Stimulated activated CD4-positive, alpha-beta T cell treated with anti-CD3 and anti-CD28 coated beads, Interleukin-2, amount 100 ng/mL, for 4 hours (primary cell): ENCODE data around the gene IPPK.
"Not testable (repeated sequence)": the region's sequence is repeated elsewhere in the genome, so short reads cannot be mapped to it uniquely, and the experiment has no call there.

Experiments used
- DNase-seq: peaks from one replicate; pipeline ENCODE4 v3.0.0-alpha.2; 2020; ENCODE audit warnings: low read depth

Gene IPPK

DNA sequence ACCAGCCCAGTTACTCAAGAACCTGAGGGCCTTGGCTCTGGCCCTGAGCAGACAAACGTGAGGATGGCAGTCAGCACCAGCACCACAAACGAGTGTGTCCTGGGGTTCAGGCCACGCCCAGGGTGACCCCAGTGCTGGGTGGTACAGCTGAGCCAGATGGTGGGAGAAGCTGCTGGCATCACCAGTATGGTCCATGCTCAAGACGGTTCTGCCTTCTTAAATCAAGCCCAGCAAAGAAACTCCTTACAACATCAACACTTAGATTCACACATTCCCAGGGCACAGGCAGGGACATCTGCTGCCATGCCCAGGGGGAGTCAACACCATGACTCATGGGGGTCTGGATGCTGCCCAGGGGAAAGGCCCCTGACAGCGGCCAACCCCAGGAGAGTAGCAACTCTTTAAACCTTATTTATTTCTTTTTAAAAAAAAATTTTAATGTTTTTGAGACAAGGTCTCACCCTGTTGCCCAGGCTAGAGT, 31.3 kb downstream of the IPPK start:
- DNase-seq = no peak

DNA sequence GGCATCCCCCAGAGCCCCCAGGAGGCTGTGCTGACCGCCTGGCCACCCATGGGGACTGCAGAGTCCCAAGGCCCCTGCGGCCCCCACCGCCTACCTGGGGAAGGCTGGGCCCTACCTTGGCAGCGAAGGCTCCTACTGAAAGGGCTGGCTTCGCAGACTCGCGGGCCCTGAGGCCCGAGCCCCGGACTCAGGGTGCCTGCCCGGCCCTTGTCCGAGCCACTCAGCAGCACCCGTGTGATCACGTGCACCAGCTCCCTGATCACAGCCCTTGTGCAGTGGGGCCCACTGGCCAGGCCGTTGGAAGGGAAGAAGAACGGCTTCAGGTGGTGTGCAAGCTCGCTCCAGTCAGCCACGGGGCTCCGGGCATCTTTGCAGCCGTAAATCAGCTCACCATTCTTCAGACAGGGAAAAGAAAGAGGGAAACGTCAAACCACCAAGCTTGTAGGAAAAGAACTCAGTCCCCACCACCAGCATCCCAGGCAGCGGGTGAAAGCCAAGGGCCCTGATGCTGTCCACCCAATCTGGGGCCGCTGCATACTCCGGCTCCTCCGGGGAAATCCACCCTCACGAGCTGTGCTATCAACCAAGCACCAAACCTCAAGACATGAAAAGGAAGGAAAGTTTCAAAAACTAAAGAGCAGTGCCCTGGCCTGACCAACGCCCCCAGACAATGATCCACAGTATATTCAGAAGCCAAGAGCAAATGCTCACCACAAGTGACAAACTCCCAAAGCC, 31.9 kb downstream of the IPPK start:
- DNase-seq = no peak

DNA sequence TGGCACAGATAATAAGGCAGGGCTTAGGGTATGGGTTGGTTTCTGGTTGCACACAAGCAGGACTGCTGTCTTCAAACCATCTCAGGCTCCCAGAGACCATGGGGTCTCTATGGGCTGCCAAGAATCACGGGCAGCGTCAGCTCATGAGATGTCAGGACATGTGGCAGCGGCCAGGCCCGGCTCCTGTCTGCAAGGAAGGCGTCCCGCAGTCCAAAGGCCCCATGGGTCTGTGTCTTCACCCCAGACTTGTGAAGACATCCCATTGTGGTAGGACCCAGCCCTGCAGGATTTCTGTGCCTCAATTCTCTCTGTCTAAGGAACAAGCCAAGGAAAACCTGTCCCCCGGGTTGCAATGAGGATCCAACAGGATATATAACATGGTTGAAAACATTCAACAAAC, 32.6 kb downstream of the IPPK start:
- DNase-seq = no peak

DNA sequence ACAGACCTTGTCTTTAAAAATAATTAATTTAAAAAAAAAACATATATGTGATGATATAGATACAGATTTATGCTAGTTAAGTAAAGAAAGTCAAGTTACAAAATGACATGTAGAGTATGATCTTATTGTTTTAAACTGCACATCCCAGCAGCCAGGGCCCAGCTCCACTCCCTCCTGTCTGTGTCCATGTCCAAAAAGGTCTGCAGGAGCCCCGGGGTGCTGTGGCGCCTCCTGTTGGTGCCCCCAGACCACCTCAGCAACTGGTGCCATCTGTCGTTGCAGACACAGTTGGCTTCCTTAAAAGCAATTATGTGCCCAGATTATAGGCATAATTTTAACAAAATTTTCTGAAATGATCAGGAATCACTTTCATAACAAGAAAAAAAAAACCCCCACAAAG, 33.3 kb downstream of the IPPK start:
- DNase-seq = no peak

DNA sequence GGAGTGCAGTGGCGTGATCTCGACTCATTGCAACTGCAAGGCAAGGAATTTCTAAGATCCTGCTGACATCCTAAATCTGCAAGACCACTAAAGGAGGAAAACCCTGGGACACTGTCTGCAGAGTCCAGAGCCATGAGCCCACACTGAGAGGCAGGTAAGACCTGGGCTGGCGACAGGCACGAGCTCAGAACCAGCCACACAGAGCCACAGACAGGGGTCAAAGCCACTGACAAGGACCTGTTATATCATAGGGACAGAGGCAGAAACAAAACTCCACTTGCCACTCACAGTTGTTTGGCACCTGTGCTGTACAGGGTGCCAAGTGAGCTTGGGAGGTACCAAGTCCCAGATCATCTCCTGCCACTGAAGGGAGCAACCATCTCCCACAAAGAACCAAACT, 34.2 kb downstream of the IPPK start:
- no peak for DNase-seq

DNA sequence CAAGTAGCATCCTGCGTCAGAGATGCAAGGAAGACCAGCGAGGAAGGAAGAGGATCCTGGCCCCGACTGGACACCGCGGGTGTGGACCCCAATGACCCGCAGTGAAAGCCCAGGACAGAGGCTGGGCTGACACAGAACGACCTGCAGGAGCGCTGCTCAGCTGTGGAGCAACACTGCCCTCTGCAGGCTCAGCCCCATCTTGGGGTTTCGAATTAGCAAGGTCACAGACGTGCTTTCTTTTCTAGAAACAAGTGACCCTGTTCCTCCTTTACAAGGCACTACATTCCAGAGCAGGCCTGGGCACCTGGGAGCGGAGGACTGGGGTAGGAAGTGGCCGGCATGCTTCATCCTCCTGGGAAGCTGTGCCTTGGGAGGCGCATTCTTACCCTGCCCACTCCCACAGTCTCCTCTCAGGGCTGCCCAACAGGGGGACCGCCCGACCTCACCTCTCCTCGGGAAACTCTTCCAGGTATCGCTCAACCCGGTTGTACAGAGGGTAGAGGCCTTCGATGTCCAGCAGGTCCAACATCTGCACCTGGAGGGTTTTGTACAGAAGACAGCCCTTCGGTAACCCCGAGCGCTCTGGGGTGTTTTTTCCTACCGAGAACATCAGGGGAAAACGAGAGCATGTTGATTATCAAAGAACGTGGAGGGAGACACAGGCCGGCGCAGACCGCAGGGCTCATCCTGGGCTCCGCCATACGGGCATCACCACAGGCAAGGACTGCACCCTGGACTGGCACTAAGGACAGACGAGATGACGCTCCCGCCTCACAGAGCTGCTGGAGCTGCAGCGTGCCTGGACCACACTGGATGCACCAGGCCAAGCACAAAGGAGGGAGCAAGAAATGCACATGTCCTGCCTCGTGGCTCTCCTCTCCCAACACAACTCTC, 35.0 kb downstream of the IPPK start:
- peak; percentile 36 for DNase-seq

DNA sequence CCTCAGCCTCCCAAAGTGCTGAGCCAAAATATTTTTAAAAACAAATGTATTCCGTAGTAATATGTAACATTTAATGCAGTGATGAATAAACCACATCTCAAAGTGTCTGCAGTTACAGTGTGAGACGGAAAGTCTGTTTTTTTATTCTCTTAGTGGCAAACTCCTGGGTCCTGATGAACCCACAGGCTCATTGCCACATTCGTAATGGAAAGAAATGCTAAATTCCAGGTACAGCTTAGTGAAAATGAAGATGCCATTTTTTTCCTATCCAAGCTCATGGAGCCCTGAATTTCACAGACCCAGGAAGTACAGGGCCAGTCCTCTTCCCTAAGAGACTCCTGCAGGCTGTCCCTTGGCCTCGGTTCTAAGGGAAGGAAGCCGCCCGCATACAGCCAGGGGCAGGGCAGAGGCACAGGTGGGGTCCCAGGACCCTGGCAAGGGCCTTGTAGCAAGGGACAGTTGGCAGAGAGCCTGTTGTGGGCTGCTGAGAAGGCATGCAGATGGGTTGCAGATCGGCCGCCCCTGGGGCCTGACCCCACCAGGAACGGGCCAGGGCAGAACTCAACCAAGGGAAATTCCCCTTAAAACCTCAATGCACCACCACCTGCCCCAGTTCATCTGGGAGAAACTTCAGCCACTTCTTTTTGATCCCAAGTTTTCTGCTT, 36.2 kb downstream of the IPPK start:
- DNase-seq = no peak

DNA sequence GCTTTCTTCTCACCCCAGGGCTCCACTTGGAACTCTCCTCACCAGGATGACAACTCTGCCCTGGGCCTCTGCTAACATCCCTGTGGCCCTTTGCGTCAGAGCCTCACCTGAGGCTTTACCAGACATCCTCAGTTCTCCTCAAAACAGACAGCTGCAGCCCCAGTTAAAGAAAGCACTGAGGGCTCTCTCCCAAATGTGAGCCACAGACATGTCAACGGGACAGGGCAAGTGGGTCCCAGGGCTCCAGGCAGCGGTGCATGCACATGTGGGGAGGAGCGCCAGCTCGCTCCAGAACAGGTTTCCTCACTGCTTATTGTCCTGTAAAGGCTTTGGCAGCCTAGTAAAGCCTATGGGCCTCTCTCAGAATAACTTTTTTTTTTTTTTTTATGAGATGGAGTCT, 37.3 kb downstream of the IPPK start:
- no peak for DNase-seq

DNA sequence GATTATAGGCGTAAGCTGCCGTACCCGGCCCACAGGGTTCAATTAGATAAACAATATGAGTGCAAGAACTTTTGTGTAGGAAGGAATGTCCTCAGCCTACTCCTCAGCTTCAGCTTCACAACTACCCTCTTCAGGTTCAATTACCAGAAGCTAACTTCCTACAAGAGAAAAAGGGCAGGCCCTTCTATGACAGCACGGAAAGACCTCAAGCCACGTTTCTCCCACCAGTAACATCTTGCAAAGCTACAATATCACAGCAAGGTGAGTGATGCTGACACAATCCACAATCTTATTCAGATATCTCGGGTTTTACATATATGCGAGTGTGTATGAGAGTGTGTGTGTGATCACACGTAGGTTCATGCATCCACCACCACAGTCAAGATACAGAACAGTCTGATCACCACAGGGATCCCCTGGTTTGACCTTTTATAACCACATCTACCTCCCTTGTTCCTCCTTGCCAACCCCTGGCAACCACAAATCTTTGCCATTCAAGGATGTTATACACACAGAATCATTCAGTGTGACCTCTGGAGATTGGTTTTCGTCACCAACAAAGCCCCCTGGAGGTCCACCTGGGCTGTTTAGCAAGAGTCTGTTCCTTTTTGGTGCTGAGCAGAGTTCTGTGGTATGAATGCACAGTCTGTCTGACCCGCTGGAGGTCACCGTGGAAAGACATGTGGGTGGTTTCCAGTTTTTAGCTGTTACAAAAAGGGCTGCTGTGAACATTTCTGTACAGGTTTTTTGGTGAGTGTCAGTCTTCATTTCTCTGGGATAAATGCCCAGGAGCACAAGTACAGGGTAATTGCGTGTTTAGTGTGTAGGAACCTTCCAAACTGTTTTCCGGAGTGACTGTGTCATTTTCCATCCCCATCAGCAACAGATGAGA, 38.2 kb downstream of the IPPK start:
- no peak for DNase-seq

DNA sequence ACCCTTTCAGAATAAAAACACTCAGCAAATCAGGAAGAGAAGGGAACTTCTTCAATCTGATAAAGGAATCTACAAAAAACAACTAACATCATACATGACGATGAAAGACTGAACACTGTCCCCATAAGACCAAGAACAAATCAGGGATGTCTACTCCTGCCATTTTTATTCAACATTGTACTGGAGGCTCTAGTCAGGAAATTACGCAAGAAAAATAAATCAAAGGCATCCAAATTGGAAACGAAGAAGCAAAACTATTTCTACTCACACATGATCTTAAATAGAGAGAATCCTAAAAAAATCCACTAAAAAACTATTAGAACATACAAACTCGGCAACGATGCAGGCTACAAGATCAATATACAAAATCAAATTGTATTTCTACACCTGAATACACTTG, 42.3 kb downstream of the IPPK start:
- DNase-seq = no peak

DNA sequence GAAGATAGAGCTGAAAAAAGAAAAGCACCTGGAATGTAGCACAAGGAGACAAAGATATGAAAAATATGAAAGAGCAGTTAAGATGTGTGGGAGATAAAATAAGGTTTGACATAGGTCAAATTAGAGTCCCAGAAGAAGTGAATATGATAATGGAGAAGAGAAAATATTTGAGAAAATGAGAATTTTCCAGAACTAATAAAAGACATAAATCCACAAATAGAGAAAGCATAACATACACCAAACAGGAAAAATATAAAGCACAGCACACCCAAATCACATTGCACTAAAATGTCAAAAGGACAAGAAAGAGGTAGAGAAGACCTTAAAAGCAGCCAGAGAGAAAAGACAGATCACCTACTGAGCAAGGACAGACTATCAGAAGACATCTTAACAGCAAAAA, 43.4 kb downstream of the IPPK start:
- no peak for DNase-seq

DNA sequence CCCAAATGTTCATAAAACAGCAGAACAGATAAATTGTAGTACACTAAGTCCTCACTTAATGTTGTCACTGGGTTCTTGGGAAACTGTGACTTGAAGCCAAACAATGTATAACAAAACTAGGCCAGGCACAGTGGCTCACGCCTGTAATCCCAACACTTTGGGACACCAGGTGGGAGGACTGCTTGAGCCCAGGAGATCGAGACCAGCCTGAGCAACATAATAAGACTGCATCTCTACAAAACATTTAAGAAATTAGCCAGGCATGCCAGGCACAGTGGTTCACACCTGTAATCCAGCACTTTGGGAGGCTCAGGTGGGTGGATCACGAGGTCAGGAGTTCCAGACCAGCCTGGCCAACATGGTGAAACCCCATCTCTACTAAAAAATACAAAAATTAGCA, 46.0 kb downstream of the IPPK start:
- not testable (repeated sequence) for DNase-seq

DNA sequence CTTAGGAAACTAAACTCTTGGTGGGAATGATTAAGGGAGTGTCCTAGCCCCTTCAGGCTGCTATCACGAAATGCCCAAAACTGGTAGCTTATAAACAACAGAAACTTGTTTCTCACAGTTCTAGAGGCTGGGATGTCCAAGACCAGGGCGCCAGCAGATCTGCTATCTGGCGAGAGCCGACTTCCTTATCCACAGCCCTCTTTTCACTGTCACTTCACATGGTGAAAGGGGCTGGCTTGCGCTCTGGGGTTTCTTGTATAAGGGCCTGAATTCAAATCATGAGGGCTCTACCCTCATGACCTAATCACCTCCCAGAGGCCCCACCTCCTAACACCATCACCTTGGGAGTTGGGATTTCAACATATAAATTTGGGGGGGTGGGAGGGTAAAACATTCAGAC, 49.1 kb downstream of the IPPK start:
- DNase-seq = no peak

DNA sequence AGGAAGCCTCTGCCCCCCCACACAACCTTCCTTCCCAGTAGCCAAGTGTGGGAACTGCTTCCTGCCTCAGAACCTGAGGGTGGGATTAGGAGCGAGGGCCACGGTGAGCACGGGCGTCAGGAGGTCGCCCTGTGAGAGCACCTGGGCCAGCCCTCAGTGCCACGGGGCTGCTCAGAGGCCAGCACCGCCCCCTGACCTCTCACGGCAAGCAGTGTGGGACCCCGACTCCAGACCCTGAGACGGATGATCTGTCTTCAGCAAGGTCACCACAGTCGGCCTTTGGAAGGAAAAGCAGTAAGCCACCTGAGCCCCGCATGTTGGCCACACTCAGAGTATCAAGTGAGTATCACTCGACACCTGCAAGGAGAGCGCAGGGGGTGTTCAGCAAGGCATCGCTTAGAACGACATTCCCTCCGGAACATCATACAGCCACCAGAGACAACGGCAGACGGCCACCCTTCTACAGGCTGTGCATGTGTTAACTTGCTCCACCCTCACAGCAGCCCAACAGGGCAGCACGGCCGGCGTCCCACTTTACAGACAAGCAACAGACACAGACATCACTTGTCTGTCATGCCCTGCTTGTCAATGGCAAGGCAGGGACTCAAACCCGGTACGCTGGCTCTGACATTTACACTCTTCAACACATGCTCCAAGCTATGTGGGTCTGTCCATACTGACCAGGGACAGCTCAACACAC, 50.2 kb downstream of the IPPK start:
- DNase-seq = no peak

DNA sequence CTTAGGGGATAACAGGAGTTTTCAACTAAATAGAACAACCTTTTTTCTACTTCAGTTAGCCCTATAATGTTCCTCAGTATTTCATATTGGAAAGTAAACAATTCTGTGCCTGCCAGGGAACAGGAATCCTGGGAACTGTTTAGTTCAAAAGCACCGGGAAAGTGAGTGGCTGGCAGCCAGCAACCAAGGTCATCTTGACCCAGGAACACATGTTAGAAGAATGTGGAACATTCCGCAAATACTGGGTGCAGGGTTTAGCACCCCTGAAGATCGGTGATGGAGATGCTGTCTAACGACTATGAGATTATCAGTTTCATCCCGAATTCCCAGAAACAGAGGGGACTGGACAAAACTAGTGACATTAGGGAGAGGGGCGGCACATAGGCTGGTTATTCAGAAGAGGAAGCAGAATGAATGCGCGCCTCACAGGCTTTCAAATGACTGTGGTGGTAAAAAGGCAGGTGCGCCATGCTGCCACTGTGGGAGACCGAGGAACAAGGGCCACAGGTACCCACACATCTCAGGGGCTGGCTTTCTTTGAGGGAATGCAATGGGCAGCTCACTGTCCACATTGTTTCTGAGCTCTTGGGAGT, 51.2 kb downstream of the IPPK start:
- DNase-seq = no peak

DNA sequence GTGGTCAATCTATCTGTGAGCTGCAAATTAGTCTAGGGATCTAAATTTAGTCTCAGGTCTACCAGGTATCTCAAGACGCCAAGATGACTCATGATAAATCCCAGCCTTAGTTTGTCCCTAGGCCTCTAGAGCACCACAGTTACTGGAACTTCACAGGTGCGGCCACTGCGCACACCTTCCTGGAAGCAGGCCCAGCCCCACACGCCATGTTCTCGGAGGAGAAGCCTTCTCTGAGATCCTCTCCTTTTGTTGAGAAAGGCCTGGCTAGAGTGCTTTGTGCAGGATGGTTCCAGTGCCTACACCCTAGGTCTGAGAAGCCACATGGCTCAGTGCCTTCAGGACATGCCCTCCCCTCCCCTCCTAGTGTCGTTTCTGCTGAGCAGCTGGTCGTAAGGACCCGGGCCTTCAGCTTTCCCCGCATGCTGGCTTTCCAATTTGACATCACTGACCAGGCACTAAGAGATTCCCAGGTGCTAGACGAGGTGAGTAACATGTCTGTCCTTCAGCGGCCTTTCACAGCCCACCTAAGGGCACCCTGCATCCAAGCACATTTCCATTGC, 51.9 kb downstream of the IPPK start:
- DNase-seq = no peak

DNA sequence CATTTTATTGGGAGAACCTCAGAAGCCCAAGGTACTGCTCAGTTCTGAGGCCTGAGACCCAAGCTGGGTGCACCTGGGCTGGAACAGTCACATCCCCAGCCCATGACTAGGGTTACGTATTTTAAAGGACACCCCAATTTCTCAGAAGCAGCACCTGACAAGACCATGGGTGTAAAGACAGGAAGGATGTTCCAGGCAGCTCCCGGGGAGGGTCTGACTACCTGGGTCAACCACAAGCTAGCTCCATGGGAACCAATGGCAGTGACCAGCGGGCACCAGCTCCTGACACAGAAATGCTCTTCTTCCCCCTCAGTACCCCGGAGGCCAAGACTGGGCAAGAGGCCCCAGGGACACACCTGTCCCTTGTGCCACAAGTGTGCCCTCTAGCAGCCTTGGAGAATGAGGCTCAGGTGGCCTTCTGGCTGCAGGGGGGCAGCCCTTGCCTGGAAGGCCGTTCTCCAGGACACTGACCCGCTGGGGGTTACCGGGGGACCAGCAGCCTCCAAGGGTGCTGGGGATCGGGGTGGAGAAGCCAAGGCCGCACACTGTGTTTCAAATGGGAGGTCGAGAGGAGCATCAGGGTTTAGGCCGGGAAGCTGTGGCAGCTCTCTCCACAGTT, 52.6 kb downstream of the IPPK start:
- no peak for DNase-seq

DNA sequence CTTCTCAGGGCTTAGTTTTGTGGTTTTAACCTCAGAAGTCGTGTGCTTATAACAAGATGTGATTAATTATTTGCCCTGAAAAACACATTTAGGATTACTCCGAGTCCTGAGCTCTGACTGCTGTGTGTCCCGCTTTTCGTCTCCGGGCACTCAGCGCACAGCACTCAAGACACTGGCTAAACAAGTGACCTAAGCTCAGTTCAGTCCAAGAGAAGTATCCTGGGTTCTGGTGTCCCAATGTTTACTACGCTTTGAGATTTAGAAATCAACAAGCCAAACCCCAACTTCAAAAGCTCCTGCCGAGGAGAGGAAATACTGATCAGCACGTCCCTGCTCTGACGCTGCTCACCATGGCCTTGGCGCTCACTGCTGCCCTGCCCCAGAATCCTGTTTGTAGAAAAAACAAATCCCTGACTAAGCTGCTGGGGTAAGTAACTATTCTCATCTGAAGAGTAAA, 53.2 kb downstream of the IPPK start:
- DNase-seq = no peak

DNA sequence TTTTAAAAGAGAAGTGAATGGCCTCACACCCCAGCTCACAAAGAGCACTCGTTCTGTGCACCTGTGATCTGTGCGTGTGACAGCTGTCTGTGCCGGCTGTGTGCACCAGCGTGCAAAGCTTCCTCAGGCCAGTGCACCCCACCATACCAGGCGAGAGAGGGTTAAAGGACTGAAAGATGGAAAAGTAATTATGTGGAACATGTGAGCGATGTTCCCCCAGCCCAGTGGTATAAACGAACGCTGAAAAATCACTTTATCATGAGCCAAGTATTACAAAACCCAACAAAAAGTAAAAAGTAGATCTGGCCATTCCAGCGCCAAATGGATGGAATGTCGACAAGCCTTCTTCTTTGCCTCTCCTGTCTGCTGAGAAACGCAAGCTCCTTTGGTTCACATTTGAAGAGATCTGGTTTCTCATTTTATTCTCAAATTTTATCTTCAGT, 53.7 kb downstream of the IPPK start:
- DNase-seq = no peak

DNA sequence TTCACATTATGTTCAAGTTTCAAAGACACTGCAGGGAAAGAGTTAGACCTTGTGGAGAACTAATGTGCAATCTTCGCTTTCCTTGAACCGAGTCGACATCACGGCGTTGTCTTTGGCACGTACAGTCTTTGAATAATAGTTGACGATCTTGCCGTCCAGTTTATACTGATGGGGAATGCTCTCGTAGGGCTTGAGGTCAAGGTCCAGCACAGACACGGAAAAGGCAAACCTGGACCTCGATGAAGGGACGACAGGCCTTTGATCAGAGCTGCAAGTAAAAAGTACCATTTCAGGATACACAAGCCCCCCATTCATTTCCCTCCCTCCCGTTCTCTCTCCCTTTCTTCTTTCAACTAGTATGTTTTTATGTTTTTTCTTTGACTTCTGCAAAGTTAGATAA, 54.1 kb downstream of the IPPK start:
- no peak for DNase-seq
